HepG2 (cell line): Measurements from ENCODE around the gene GAPDH. TPM values are rescaled to one million over a fixed set of nuclear protein-coding genes. Genes with fewer than 3 reads are reported as not detected.
A peak's percentile ranks its signal among the peaks of the same experiment; 100 is the strongest.

Source experiments
- GTF2F1 ChIP-seq: fragments of 150-350 bp; IDR thresholded peaks from 2 replicates; pipeline ENCODE4 v1.6.1; 2014; ENCODE audit warnings: low read length
- MEF2D ChIP-seq: sonication (generic); formaldehyde crosslinking; IDR thresholded peaks from 2 replicates; pipeline ENCODE4 v1.5.1; 2020; ENCODE audit warnings: mild to moderate bottlenecking, missing genetic modification reagents
- MTF2 ChIP-seq: sonication (generic); formaldehyde crosslinking; IDR thresholded peaks from 2 replicates; pipeline ENCODE4 v1.5.0; 2020; ENCODE audit warnings: missing genetic modification reagents, borderline replicate concordance
- PAF1 ChIP-seq: IDR thresholded peaks from 2 replicates; pipeline ENCODE4 v1.6.1; 2016; ENCODE audit warnings: missing genetic modification reagents, missing compliant biosample characterization
- PRMT3 ChIP-seq: sonication (generic); formaldehyde crosslinking; IDR thresholded peaks from 2 replicates; pipeline ENCODE4 v1.8.1; 2022; ENCODE audit warnings: low read depth, mild to moderate bottlenecking, moderate library complexity, missing genetic modification reagents, borderline replicate concordance
- ZNF430 ChIP-seq: sonication (generic); formaldehyde crosslinking; IDR thresholded peaks from 2 replicates; pipeline ENCODE4 v1.9.0; 2021; ENCODE audit warnings: mild to moderate bottlenecking, missing genetic modification reagents
- ZNF775 ChIP-seq: sonication (generic); formaldehyde crosslinking; IDR thresholded peaks from 2 replicates; pipeline ENCODE4 v1.4.0; 2020; ENCODE audit warnings: missing genetic modification reagents, mild to moderate bottlenecking, moderate library complexity, borderline replicate concordance
- polyA plus RNA-seq, 8 experiments: library from polyadenylated mRNA; depleted of rRNA in 3 of 8; stranded (reverse) in 7 of 8; unstranded in 1 of 8; fragments of >200 nt; fragmentation: Illumina TruSeq in 4 of 8; extraction: Trizol in 4 of 8; gene quantifications; 2 replicates each; pipeline versions ENCODE4 v1.2.1 to v1.2.3, GENCODE V29; 2011 to 2016; ENCODE audit warnings: low read depth in 4 of 8, missing spikeins in 1 of 8, mixed read lengths in 1 of 8; ENCODE audit not compliant: insufficient read depth in 1 of 8
- total RNA-seq, 5 experiments: library from RNA; depleted of rRNA; stranded (reverse); fragments of >200 nt; fragmentation: Illumina TruSeq; extraction: Trizol; gene quantifications; 2 replicates each; pipeline ENCODE4 v1.2.3, GENCODE V29; 2016; ENCODE audit warnings: low read depth in 1 of 5
- TF ChIP-seq, protein P1 (sequence below): IDR thresholded peaks from 2 replicates; pipeline ENCODE4 v1.6.1; 2018; ENCODE audit warnings: missing genetic modification reagents
- TF ChIP-seq, protein P2 (sequence below): sonication (generic); formaldehyde crosslinking; IDR thresholded peaks from 2 replicates; pipeline ENCODE4 v1.5.1; 2020; ENCODE audit warnings: mild to moderate bottlenecking, missing genetic modification reagents, moderate library complexity
- TF ChIP-seq, protein P3 (sequence below), 2 experiments: fragments of 450-650 bp in 1 of 2; sonication (generic) in 1 of 2; formaldehyde crosslinking; IDR thresholded peaks; 2 replicates each; pipeline versions ENCODE4 v1.5.0 to v1.8.0; 2020 to 2022; ENCODE audit warnings: mild to moderate bottlenecking in 1 of 2, missing genetic modification reagents in 1 of 2
- TF ChIP-seq, protein P4 (sequence below): sonication (generic); formaldehyde crosslinking; IDR thresholded peaks from 2 replicates; pipeline ENCODE4 v1.4.0; 2020; ENCODE audit warnings: missing genetic modification reagents; ENCODE audit errors: not compliant biosample characterization
- TF ChIP-seq, protein P5 (sequence below): sonication (generic); formaldehyde crosslinking; IDR thresholded peaks from 2 replicates; pipeline ENCODE4 v1.4.0; 2020; ENCODE audit warnings: mild to moderate bottlenecking, missing genetic modification reagents, borderline replicate concordance
- TF ChIP-seq, protein P6 (sequence below): sonication (generic); formaldehyde crosslinking; IDR thresholded peaks from 2 replicates; pipeline ENCODE4 v1.5.0; 2020; ENCODE audit warnings: mild to moderate bottlenecking, missing genetic modification reagents, borderline replicate concordance

The GAPDH gene
- total and polyA plus RNA-seq, 2 of the 13 experiments (the other 11 are each of a cell fraction or from before 2014, with no cell fraction given): 3,038 to 12,722 TPM

DNA sequence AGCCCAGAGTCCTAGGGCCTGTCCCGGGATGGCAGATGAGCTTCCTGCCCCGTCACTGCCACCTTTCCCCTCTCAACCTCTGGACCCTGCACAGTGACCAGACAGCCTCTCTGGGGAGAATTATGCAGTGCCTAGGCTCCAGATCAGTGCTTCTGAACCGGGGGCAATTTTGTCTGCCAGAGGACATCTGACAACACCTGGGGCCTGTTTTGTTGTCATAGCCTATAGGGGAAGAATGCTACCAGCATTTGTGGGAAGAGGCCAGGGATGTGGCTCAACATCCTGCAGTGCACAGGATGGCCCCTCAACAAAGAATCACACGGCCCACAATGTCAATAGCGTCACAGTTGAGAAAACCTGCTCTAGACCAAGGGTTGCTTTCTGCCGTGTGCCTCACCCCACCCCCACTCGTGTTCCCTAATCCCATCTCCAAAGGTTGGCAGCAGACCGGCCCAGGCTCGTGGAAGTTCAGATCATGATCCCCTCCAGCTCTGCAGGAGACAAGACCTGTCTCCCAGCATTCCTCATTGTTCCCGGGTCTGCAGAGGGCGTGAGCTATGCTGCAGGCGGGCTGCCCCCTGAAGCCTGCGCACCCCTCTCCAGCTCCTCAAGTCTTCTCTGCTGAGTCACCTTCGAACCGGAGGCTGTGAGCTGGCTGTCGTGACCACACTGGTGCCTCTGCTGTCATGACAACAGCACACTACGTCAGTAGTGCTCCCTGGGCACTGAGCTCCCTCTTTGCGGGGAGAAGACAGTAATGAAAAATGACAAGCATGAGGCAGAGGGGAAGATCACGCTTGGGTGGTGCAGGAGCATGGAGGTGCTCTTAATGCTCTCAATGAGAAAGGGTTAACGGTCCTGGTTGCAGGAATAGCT lies 2.0 kb upstream of the GAPDH start (continued):
- TF ChIP-seq, protein P1, sequence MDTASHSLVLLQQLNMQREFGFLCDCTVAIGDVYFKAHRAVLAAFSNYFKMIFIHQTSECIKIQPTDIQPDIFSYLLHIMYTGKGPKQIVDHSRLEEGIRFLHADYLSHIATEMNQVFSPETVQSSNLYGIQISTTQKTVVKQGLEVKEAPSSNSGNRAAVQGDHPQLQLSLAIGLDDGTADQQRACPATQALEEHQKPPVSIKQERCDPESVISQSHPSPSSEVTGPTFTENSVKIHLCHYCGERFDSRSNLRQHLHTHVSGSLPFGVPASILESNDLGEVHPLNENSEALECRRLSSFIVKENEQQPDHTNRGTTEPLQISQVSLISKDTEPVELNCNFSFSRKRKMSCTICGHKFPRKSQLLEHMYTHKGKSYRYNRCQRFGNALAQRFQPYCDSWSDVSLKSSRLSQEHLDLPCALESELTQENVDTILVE: peak; percentile 36; the same call in 1 of the 2 replicates
- peak; percentile 16; the same call in 1 of the 2 replicates for TF ChIP-seq MEF2D (CRISPR knock-in tag)
- no peak for TF ChIP-seq ZNF775 (CRISPR knock-in tag)
- TF ChIP-seq, protein P2, sequence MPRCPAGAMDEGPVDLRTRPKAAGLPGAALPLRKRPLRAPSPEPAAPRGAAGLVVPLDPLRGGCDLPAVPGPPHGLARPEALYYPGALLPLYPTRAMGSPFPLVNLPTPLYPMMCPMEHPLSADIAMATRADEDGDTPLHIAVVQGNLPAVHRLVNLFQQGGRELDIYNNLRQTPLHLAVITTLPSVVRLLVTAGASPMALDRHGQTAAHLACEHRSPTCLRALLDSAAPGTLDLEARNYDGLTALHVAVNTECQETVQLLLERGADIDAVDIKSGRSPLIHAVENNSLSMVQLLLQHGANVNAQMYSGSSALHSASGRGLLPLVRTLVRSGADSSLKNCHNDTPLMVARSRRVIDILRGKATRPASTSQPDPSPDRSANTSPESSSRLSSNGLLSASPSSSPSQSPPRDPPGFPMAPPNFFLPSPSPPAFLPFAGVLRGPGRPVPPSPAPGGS (CRISPR knock-in tag): no peak; the same call in 1 of the 2 replicates
- TF ChIP-seq MTF2 (CRISPR knock-in tag): no peak
- TF ChIP-seq PAF1 (CRISPR knock-in tag): peak; percentile 32; the same call in 1 of the 2 replicates
- 0 out of 2 replicates have a peak, but pooled peaks have one; percentile 24 for TF ChIP-seq PRMT3
- no peak for TF ChIP-seq GTF2F1
- no peak for TF ChIP-seq ZNF430
- TF ChIP-seq, protein P3, sequence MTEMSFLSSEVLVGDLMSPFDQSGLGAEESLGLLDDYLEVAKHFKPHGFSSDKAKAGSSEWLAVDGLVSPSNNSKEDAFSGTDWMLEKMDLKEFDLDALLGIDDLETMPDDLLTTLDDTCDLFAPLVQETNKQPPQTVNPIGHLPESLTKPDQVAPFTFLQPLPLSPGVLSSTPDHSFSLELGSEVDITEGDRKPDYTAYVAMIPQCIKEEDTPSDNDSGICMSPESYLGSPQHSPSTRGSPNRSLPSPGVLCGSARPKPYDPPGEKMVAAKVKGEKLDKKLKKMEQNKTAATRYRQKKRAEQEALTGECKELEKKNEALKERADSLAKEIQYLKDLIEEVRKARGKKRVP (CRISPR knock-in tag; IDR thresholded peaks at IDR 0.05): no peak
- TF ChIP-seq, protein P4, sequence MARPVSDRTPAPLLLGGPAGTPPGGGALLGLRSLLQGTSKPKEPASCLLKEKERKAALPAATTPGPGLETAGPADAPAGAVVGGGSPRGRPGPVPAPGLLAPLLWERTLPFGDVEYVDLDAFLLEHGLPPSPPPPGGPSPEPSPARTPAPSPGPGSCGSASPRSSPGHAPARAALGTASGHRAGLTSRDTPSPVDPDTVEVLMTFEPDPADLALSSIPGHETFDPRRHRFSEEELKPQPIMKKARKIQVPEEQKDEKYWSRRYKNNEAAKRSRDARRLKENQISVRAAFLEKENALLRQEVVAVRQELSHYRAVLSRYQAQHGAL: no peak
- TF ChIP-seq, protein P5, sequence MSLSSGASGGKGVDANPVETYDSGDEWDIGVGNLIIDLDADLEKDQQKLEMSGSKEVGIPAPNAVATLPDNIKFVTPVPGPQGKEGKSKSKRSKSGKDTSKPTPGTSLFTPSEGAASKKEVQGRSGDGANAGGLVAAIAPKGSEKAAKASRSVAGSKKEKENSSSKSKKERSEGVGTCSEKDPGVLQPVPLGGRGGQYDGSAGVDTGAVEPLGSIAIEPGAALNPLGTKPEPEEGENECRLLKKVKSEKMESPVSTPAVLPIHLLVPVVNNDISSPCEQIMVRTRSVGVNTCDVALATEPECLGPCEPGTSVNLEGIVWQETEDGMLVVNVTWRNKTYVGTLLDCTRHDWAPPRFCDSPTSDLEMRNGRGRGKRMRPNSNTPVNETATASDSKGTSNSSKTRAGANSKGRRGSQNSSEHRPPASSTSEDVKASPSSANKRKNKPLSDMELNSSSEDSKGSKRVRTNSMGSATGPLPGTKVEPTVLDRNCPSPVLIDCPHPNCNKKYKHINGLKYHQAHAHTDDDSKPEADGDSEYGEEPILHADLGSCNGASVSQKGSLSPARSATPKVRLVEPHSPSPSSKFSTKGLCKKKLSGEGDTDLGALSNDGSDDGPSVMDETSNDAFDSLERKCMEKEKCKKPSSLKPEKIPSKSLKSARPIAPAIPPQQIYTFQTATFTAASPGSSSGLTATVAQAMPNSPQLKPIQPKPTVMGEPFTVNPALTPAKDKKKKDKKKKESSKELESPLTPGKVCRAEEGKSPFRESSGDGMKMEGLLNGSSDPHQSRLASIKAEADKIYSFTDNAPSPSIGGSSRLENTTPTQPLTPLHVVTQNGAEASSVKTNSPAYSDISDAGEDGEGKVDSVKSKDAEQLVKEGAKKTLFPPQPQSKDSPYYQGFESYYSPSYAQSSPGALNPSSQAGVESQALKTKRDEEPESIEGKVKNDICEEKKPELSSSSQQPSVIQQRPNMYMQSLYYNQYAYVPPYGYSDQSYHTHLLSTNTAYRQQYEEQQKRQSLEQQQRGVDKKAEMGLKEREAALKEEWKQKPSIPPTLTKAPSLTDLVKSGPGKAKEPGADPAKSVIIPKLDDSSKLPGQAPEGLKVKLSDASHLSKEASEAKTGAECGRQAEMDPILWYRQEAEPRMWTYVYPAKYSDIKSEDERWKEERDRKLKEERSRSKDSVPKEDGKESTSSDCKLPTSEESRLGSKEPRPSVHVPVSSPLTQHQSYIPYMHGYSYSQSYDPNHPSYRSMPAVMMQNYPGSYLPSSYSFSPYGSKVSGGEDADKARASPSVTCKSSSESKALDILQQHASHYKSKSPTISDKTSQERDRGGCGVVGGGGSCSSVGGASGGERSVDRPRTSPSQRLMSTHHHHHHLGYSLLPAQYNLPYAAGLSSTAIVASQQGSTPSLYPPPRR (CRISPR knock-in tag): 0 out of 2 replicates have a peak, but pooled peaks have one; percentile 12
- TF ChIP-seq, protein P6, sequence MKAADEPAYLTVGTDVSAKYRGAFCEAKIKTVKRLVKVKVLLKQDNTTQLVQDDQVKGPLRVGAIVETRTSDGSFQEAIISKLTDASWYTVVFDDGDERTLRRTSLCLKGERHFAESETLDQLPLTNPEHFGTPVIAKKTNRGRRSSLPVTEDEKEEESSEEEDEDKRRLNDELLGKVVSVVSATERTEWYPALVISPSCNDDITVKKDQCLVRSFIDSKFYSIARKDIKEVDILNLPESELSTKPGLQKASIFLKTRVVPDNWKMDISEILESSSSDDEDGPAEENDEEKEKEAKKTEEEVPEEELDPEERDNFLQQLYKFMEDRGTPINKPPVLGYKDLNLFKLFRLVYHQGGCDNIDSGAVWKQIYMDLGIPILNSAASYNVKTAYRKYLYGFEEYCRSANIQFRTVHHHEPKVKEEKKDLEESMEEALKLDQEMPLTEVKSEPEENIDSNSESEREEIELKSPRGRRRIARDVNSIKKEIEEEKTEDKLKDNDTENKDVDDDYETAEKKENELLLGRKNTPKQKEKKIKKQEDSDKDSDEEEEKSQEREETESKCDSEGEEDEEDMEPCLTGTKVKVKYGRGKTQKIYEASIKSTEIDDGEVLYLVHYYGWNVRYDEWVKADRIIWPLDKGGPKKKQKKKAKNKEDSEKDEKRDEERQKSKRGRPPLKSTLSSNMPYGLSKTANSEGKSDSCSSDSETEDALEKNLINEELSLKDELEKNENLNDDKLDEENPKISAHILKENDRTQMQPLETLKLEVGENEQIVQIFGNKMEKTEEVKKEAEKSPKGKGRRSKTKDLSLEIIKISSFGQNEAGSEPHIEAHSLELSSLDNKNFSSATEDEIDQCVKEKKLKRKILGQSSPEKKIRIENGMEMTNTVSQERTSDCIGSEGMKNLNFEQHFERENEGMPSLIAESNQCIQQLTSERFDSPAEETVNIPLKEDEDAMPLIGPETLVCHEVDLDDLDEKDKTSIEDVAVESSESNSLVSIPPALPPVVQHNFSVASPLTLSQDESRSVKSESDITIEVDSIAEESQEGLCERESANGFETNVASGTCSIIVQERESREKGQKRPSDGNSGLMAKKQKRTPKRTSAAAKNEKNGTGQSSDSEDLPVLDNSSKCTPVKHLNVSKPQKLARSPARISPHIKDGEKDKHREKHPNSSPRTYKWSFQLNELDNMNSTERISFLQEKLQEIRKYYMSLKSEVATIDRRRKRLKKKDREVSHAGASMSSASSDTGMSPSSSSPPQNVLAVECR (CRISPR knock-in tag): peak; percentile 59; the same call in 1 of the 2 replicates
